Parathyroid adenoma (tissue), 2 donors: ENCODE measurements around the gene RPS6KC1.

Source experiments
- H2AFZ ChIP-seq: fragments of 300-600 bp; sonication (generic); one replicate; pipeline ENCODE4 v1.7.0; 2017; ENCODE audit warnings: antibody characterized with exemption, mild to moderate bottlenecking
- H3K27ac ChIP-seq: fragments of 300-600 bp; sonication (generic); one replicate; pipeline ENCODE4 v1.7.0; 2017
- H3K27me3 ChIP-seq: fragments of 300-600 bp; sonication (generic); one replicate; pipeline ENCODE4 v1.7.0; 2017; ENCODE audit warnings: low read length; ENCODE audit not compliant: control insufficient read depth, insufficient read depth
- H3K36me3 ChIP-seq: fragments of 300-600 bp; sonication (generic); one replicate; pipeline ENCODE4 v1.7.0; 2017; ENCODE audit warnings: low read length; ENCODE audit not compliant: control insufficient read depth, insufficient read depth
- H3K4me1 ChIP-seq: fragments of 300-600 bp; sonication (generic); one replicate; pipeline ENCODE4 v1.7.0; 2017; ENCODE audit warnings: control low read depth
- H3K4me2 ChIP-seq: fragments of 300-600 bp; sonication (generic); one replicate; pipeline ENCODE4 v1.7.0; 2017; ENCODE audit warnings: low read length
- H3K4me3 ChIP-seq: fragments of 300-600 bp; sonication (generic); one replicate; pipeline ENCODE4 v1.7.0; 2017; ENCODE audit warnings: low read depth, low read length
- H3K79me2 ChIP-seq: fragments of 300-600 bp; sonication (generic); one replicate; pipeline ENCODE4 v1.7.0; 2017; ENCODE audit warnings: control low read depth
- H3K9ac ChIP-seq: fragments of 300-600 bp; sonication (generic); one replicate; pipeline ENCODE4 v1.7.0; 2017; ENCODE audit warnings: mild to moderate bottlenecking
- H3K9me3 ChIP-seq: fragments of 300-600 bp; sonication (generic); one replicate; pipeline ENCODE4 v1.7.0; 2017; ENCODE audit warnings: low read length; ENCODE audit not compliant: control insufficient read depth
- TF ChIP-seq, protein P1 (sequence below): fragments of 300-600 bp; sonication (generic); IDR thresholded peaks from one replicate; pipeline ENCODE4 v1.7.0; 2017; ENCODE audit warnings: antibody characterized with exemption, mild to moderate bottlenecking
- donor health status: primary hyperparathyroidism.

The RPS6KC1 gene

DNA sequence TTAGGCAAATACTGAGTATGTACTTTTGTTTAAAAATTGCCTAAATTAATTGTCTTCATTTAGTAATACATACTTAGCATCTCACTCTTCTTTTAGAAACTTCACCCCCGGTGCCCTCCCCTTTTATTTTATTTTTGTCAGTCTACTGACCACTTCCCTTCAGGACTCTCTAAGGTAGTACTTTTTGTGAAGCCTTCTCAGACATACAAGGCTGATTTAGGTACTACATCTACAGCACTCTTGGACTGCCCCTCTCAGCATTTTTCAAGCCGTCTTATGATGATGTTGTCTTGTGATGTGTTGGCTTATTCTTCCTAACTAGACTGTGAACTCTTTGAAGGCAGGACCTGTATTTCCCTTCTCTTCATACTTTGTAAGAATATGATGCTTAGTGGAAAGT lies 24.7 kb downstream of the RPS6KC1 start:
- H3K9me3 ChIP-seq, result no peaks in the 10 kb centered on the region
- H3K4me2 ChIP-seq, result no peak overlapping the region
- H3K4me1 ChIP-seq, result no peaks in the 10 kb centered on the region
- no peak overlapping the region for H3K4me3 ChIP-seq
- H3K27me3 ChIP-seq, result no peaks in the 10 kb centered on the region
- no peaks in the 10 kb centered on the region for H3K36me3 ChIP-seq
- no peak overlapping the region for H3K27ac ChIP-seq
- H3K9ac ChIP-seq, result no peak overlapping the region
- TF ChIP-seq, protein P1, sequence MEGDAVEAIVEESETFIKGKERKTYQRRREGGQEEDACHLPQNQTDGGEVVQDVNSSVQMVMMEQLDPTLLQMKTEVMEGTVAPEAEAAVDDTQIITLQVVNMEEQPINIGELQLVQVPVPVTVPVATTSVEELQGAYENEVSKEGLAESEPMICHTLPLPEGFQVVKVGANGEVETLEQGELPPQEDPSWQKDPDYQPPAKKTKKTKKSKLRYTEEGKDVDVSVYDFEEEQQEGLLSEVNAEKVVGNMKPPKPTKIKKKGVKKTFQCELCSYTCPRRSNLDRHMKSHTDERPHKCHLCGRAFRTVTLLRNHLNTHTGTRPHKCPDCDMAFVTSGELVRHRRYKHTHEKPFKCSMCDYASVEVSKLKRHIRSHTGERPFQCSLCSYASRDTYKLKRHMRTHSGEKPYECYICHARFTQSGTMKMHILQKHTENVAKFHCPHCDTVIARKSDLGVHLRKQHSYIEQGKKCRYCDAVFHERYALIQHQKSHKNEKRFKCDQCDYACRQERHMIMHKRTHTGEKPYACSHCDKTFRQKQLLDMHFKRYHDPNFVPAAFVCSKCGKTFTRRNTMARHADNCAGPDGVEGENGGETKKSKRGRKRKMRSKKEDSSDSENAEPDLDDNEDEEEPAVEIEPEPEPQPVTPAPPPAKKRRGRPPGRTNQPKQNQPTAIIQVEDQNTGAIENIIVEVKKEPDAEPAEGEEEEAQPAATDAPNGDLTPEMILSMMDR, result no peak
- no peak overlapping the region for H2AFZ ChIP-seq
- no peaks in the 10 kb centered on the region for H3K79me2 ChIP-seq

DNA sequence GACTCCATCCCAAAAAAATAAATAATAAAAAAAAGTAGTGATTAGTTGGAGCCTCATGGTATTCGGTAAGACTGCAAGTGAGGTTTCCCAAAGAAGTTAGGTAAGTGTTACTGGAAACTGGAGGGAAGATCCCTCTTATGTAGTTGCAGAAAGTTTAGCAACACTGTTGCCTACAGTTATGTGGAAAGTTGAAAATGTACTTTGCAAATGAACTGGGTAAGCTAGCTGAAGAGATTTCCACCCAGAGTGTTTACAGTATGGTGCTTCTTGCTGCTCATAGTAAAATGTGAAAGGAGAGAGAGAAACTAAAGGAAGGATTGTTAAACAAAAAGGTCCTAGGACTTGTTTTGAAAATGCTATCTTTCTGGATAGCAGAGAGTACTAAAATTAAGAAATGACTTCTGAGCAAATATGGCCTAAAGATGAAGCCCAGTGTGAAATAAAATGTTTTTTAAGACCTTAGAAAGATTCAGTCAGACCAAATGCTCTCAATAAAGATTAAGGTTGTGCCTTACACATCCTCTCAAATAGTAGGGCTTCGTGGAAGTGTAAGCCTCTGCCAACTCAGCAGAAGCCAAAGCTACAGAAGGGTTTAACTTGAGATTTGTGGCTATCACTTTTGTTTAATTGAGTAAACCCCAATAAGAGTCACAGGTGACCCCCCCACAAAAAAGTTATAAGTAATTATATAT lies 31.5 kb downstream of the RPS6KC1 start:
- no peaks in the 10 kb centered on the region for H3K27me3 ChIP-seq

DNA sequence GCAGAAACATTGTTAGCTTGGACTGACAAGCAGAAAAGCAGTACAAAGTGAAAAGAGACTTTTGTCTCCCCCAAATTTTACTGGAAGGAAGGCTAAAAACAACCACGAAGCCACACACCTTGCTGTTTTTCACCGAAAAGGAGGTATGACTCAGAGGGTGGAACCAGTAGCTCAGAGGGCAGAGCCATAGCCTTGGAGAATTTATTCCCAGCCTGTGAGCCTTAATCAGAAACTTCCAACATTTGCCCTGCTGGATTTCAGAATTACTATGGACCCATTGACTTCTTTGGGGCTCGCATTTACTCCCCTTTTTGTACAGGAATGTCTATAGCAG lies 32.0 kb downstream of the RPS6KC1 start:
- H3K9me3 ChIP-seq, result no peaks in the 10 kb centered on the region
- H2AFZ ChIP-seq, result no peak overlapping the region
- no peaks in the 10 kb centered on the region for H3K79me2 ChIP-seq
- H3K27me3 ChIP-seq, result no peaks in the 10 kb centered on the region
- no peaks in the 10 kb centered on the region for H3K36me3 ChIP-seq
- no peak overlapping the region for H3K27ac ChIP-seq
- H3K4me2 ChIP-seq, result no peak overlapping the region
- no peaks in the 10 kb centered on the region for H3K4me1 ChIP-seq
- no peak overlapping the region for H3K4me3 ChIP-seq
- TF ChIP-seq, protein P1, result no peak
- H3K9ac ChIP-seq, result no peak overlapping the region

More for the DNA sequence above, 31.5 kb downstream of the RPS6KC1 start:
- H3K9me3 ChIP-seq, result no peaks in the 10 kb centered on the region
- TF ChIP-seq, protein P1, result no peak
- H3K4me1 ChIP-seq, result no peaks in the 10 kb centered on the region
- no peaks in the 10 kb centered on the region for H3K79me2 ChIP-seq
- no peak overlapping the region for H2AFZ ChIP-seq
- no peak overlapping the region for H3K27ac ChIP-seq
- H3K4me2 ChIP-seq, result no peak overlapping the region
- H3K36me3 ChIP-seq, result no peaks in the 10 kb centered on the region
- H3K9ac ChIP-seq, result no peak overlapping the region
- H3K4me3 ChIP-seq, result no peak overlapping the region

DNA sequence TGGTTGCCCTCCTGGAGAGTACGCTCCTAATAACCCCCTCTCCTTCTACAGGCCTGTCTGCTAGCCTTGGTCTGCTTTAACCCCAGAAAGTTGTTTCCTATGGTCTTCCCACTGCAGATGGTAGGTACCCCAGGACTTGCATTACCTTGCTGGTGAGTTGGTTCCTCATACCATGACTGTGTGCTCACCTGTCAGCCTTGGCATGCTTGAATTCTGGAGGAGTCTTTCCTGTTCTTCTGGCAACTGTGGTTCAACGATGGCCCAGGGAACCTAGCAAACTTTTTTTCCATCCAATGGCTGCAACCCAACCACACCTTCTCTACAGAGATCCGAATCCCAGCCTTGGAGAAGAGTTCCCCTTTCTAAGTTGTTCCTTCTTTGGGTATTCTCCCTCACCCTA lies 36.9 kb downstream of the RPS6KC1 start:
- H3K36me3 ChIP-seq, result no peaks in the 10 kb centered on the region
- no peaks in the 10 kb centered on the region for H3K4me1 ChIP-seq

More for the DNA sequence above, 36.9 kb downstream of the RPS6KC1 start:
- Histone ChIP-seq H3K4me2 (no peak overlapping the region), H3K9ac (no peak overlapping the region), H3K79me2 (no peaks in the 10 kb centered on the region), H3K4me3 (no peak overlapping the region), H3K27ac (no peak overlapping the region), H3K27me3 (no peaks in the 10 kb centered on the region), H3K9me3 (no peaks in the 10 kb centered on the region), H2AFZ (no peak overlapping the region)
- TF ChIP-seq, protein P1, result no peak
